Upper lobe of left lung (tissue), 6 donors: Measurements from ENCODE around the gene ADO. TPM values are rescaled to one million over a fixed set of nuclear protein-coding genes. Genes with fewer than 3 reads are reported as not detected.

Experiments used
- ATAC-seq, 2 donors: fragments of 200-7000 bp; cut with Tn5 transposase; one replicate each; pipeline ENCODE4 v1.9.1; 2022; ENCODE audit warnings: mild to moderate bottlenecking in 2 of 2, moderate library complexity in 2 of 2; ENCODE audit not compliant: low FRiP score in 2 of 2
- DNase-seq, 2 donors: peaks; one replicate each; pipeline ENCODE4 v3.0.0-alpha.2; 2019 to 2020
- H3K27ac ChIP-seq, 4 donors: fragments of 200-600 bp; sonication (generic); one replicate each; pipeline ENCODE4 v1.5.1; 2016 to 2019
- H3K27me3 ChIP-seq, 4 donors: fragments of 200-600 bp; sonication (generic); one replicate each; pipeline ENCODE4 v1.5.1; 2017 to 2019
- H3K36me3 ChIP-seq, 4 donors: fragments of 200-600 bp; sonication (generic); one replicate each; pipeline ENCODE4 v1.5.1; 2016 to 2019
- H3K4me1 ChIP-seq, 4 donors: fragments of 200-600 bp; sonication (generic); one replicate each; pipeline ENCODE4 v1.5.1; 2018 to 2019
- H3K4me3 ChIP-seq, 4 donors: fragments of 200-600 bp; sonication (generic); one replicate each; pipeline ENCODE4 v1.5.1; 2017 to 2019; ENCODE audit warnings: mild to moderate bottlenecking in 2 of 4, moderate library complexity in 1 of 4
- H3K9me3 ChIP-seq, 4 donors: fragments of 200-600 bp; sonication (generic); one replicate each; pipeline ENCODE4 v1.5.1; 2018 to 2019
- EP300 ChIP-seq, 4 donors: sonication (generic); formaldehyde crosslinking; IDR thresholded peaks; one replicate each; pipeline ENCODE4 v1.5.1; 2017; ENCODE audit warnings: antibody characterized with exemption in 4 of 4, control low read depth in 2 of 4
- POLR2A ChIP-seq, 4 donors: fragments of 450-650 bp; IDR thresholded peaks; one replicate each; pipeline ENCODE4 v1.5.1; 2016 to 2017; ENCODE audit warnings: antibody characterized with exemption in 4 of 4, mild to moderate bottlenecking in 2 of 4
- POLR2AphosphoS5 ChIP-seq, 2 donors: sonication (generic); formaldehyde crosslinking; IDR thresholded peaks; one replicate each; pipeline ENCODE4 v1.5.1; 2017; ENCODE audit warnings: antibody characterized with exemption in 2 of 2
- WGBS, 2 donors: methylation state at CpG; one replicate each; pipeline ENCODE4 v1.1.5; 2017 to 2018; 5-methylcytosine and 5-hydroxymethylcytosine counted together
- total RNA-seq, 6 donors: library from RNA; depleted of rRNA in 4 of 6; stranded (reverse); fragments of >200 nt in 4 of 6; gene quantifications; one replicate each; pipeline versions ENCODE4 v1.1.0 to v1.2.1, GENCODE V29; 2016 to 2021
- TF ChIP-seq, protein P1 (sequence below), 6 experiments: fragments of 450-650 bp in 4 of 6; fragments of 200-600 bp in 2 of 6; sonication (generic) in 2 of 6; IDR thresholded peaks; one replicate each; pipeline ENCODE4 v1.5.1; 2016 to 2019; ENCODE audit warnings: antibody characterized with exemption in 6 of 6
- donor health status: DM: no; HTN: no; CAD: no; lungs with moderate emphysema.
- donor health status: DM: no; HTN: yes; CAD: no; lungs with severe emphysema.

ADO gene
- total RNA-seq, 6 donors from 2014 or later = 7.3 to 27.5 (median 19.2) TPM

DNA sequence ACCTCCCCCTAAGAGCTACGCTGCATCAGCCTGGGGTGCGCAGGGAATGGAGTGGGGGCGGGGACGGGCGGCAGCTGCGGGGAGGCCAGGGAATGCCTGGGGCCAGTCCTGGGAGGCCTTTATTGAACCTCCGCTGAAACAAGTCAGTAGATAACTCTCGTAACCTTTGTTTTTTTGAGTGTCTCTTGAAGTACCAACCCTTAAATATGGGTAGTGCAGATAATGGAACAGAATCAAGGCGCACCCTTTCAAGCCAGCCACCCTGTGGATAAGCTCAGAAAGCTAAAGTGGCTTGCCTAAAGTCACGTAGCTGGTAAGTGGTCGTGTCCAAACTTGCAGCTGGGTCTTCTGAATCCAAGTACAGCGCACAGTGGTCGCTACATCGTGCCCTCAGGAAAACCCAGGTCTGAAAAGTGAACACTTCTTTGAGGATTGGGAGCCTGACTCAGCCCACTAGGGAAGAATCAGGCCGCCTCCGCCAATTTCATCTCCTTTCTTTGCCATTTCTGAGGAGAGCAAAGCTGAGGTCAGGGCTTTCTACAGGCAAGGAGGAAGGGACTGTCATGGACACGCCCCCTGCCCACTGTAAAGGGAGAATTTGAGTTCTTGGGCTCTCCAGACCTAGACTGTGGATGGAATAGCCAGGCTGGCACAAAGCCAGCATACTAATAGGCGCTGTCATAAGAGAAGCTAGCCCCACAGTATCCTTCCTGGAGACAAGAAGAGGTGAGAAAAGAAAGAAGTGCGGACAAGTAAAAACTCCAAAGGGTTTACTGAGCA, 14.8 kb downstream of the ADO start:
- Histone ChIP-seq H3K27me3 (peaks cover 0 to 32% (median 26%) of the 10 kb centered on the region in 4 donors), H3K4me1 (peaks cover 37 to 43% (median 42%) of the 10 kb centered on the region in 4 donors), H3K9me3 (no peaks in the 10 kb centered on the region), H3K36me3 (no peaks in the 10 kb centered on the region), H3K27ac (no peak overlapping the region), H3K4me3 (peak overlapping the region in 2 of 4 donors; percentile 89 to 96)
- no peak for DNase-seq
- TF ChIP-seq POLR2A (IDR thresholded peaks at IDR 0.05) = no peak
- TF ChIP-seq, protein P1, sequence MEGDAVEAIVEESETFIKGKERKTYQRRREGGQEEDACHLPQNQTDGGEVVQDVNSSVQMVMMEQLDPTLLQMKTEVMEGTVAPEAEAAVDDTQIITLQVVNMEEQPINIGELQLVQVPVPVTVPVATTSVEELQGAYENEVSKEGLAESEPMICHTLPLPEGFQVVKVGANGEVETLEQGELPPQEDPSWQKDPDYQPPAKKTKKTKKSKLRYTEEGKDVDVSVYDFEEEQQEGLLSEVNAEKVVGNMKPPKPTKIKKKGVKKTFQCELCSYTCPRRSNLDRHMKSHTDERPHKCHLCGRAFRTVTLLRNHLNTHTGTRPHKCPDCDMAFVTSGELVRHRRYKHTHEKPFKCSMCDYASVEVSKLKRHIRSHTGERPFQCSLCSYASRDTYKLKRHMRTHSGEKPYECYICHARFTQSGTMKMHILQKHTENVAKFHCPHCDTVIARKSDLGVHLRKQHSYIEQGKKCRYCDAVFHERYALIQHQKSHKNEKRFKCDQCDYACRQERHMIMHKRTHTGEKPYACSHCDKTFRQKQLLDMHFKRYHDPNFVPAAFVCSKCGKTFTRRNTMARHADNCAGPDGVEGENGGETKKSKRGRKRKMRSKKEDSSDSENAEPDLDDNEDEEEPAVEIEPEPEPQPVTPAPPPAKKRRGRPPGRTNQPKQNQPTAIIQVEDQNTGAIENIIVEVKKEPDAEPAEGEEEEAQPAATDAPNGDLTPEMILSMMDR (IDR thresholded peaks at IDR 0.05) = no peak
- TF ChIP-seq EP300 (IDR thresholded peaks at IDR 0.05) = no peak
- no peak for TF ChIP-seq POLR2AphosphoS5 (IDR thresholded peaks at IDR 0.05)
- ATAC-seq = no peak
- 46 to 58% methylated on average over 13 to 19 of the region's 19 CpGs for WGBS, 2 donors

GRCh38 chr10:62820586-62820985, 16.1 kb downstream of the ADO start:
- WGBS, 2 donors = 68 to 69% methylated on average over 5 of the region's 5 CpGs
- ATAC-seq = no peak
- no peak for DNase-seq
- Histone ChIP-seq H3K36me3 (no peaks in the 10 kb centered on the region), H3K27me3 (peaks cover 0 to 20% (median 14%) of the 10 kb centered on the region in 4 donors), H3K4me1 (peaks cover 24 to 30% (median 30%) of the 10 kb centered on the region in 4 donors), H3K4me3 (no peak overlapping the region), H3K9me3 (no peaks in the 10 kb centered on the region), H3K27ac (no peak overlapping the region)
- no peak for TF ChIP-seq POLR2AphosphoS5 (IDR thresholded peaks at IDR 0.05)
- no peak for TF ChIP-seq POLR2A (IDR thresholded peaks at IDR 0.05)
- TF ChIP-seq, protein P1 (IDR thresholded peaks at IDR 0.05) = no peak
- TF ChIP-seq EP300 (IDR thresholded peaks at IDR 0.05) = no peak

DNA sequence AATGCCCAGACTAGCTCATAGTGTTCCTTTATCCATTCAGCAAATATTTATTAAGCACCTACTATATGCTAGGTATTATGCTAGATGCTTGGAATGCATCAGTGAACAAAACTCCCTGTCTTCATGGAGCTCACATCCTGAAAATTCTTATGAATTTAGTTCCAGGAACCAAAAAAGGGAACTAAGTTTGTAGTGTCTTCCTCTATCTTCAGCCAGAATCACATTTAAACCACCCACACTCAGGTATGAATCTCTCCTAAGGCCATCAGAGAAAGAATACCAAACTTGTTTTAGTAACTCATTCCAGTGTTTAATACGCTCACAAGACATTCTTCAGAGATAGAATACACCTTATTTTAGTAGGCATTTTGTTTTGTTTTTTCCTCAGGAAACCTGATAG, 21.8 kb downstream of the ADO start:
- Histone ChIP-seq H3K36me3 (no peaks in the 10 kb centered on the region), H3K4me1 (no peaks in the 10 kb centered on the region), H3K9me3 (no peaks in the 10 kb centered on the region), H3K27me3 (no peaks in the 10 kb centered on the region), H3K4me3 (no peak overlapping the region), H3K27ac (no peak overlapping the region)
- DNase-seq (no peak), ATAC-seq (no peak)
- WGBS, 2 donors = 84 to 97% methylated on average over 1 of the region's 1 CpG
- TF ChIP-seq POLR2A (IDR thresholded peaks at IDR 0.05) = no peak
- TF ChIP-seq, protein P1 (IDR thresholded peaks at IDR 0.05) = no peak
- TF ChIP-seq POLR2AphosphoS5 (IDR thresholded peaks at IDR 0.05) = no peak
- TF ChIP-seq EP300 (IDR thresholded peaks at IDR 0.05) = no peak

GRCh38 chr10:62829622-62830021, 25.1 kb downstream of the ADO start:
- no peak overlapping the region for H3K4me3 ChIP-seq
- no peaks in the 10 kb centered on the region for H3K4me1 ChIP-seq
- H3K36me3 ChIP-seq = no peaks in the 10 kb centered on the region
- DNase-seq (no peak), ATAC-seq (no peak)
- H3K27ac ChIP-seq = no peak overlapping the region
- WGBS, 2 donors = 69 to 73% methylated on average over 2 of the region's 2 CpGs
- no peaks in the 10 kb centered on the region for H3K9me3 ChIP-seq
- TF ChIP-seq POLR2AphosphoS5 (IDR thresholded peaks at IDR 0.05) (no peak), EP300 (IDR thresholded peaks at IDR 0.05) (no peak)
- TF ChIP-seq, protein P1 (IDR thresholded peaks at IDR 0.05) = no peak
- H3K27me3 ChIP-seq = no peaks in the 10 kb centered on the region

- ATAC-seq (peak in 1 of 2 donors; percentile 41), DNase-seq (no peak)
- H3K36me3 ChIP-seq = no peaks in the 10 kb centered on the region
- no peaks in the 10 kb centered on the region for H3K4me1 ChIP-seq
- H3K9me3 ChIP-seq = no peaks in the 10 kb centered on the region
- H3K4me3 ChIP-seq = no peak overlapping the region
- TF ChIP-seq EP300 (IDR thresholded peaks at IDR 0.05) (no peak), POLR2AphosphoS5 (IDR thresholded peaks at IDR 0.05) (no peak), POLR2A (IDR thresholded peaks at IDR 0.05) (no peak)
- TF ChIP-seq, protein P1 (IDR thresholded peaks at IDR 0.05) = no peak
- no peak overlapping the region for H3K27ac ChIP-seq
- WGBS, 2 donors = 52 to 53% methylated on average over 4 of the region's 4 CpGs
- no peaks in the 10 kb centered on the region for H3K27me3 ChIP-seq
Observed at GRCh38 chr10:62830679-62831078, 26.2 kb downstream of the ADO start.
